ENCODE measurements around the gene B4GALT1.

B4GALT1 gene

GRCh38 chr9:33136721-33137670 lies 30.1 kb downstream of the B4GALT1 start:
- no peak for DNase-seq (ENCODE audit: low read depth, low spot score)
- in situ Hi-C loops (cut with HindIII; ENCODE audit: low sequenced_read_pairs): no loop called here
- no peak overlapping the region for H3K4me3 ChIP-seq (ENCODE audit: low read depth, low read length)
- TF ChIP-seq CTCF (IDR thresholded peaks at IDR 0.05; ENCODE audit: low read depth, low read length): no peak

GRCh38 chr9:33135470-33135958 lies 31.6 kb downstream of the B4GALT1 start:
- no peak for DNase-seq (ENCODE audit: low read depth, low spot score)
- in situ Hi-C loops (cut with HindIII; ENCODE audit: low sequenced_read_pairs): no loop called here
- no peak for TF ChIP-seq CTCF (IDR thresholded peaks at IDR 0.05; ENCODE audit: low read depth, low read length)
- no peak overlapping the region for H3K4me3 ChIP-seq (ENCODE audit: low read depth, low read length)

GRCh38 chr9:33135031-33135461 lies 32.1 kb downstream of the B4GALT1 start:
- in situ Hi-C loops (cut with HindIII; ENCODE audit: low sequenced_read_pairs): no loop called here
- no peak for TF ChIP-seq CTCF (IDR thresholded peaks at IDR 0.05; ENCODE audit: low read depth, low read length)
- no peak for DNase-seq (ENCODE audit: low read depth, low spot score)
- no peak overlapping the region for H3K4me3 ChIP-seq (ENCODE audit: low read depth, low read length)

- H3K4me3 ChIP-seq (ENCODE audit: low read depth, low read length): no peak overlapping the region
- no peak for DNase-seq (ENCODE audit: low read depth, low spot score)
- TF ChIP-seq CTCF (IDR thresholded peaks at IDR 0.05; ENCODE audit: low read depth, low read length): no peak
- in situ Hi-C loops (cut with HindIII; ENCODE audit: low sequenced_read_pairs): no loop called here
Observed at GRCh38 chr9:33133186-33133585, 34.0 kb downstream of the B4GALT1 start.

GRCh38 chr9:33131790-33132772 lies 35.1 kb downstream of the B4GALT1 start:
- H3K4me3 ChIP-seq (ENCODE audit: low read depth, low read length): no peak overlapping the region
- peak; percentile 65 for DNase-seq (ENCODE audit: low read depth, low spot score)
- in situ Hi-C loops (cut with HindIII; ENCODE audit: low sequenced_read_pairs): no loop called here
- no peak for TF ChIP-seq CTCF (IDR thresholded peaks at IDR 0.05; ENCODE audit: low read depth, low read length)

All from astrocyte of the spinal cord (primary cell).